Endothelial cell (in vitro differentiated cells): Measurements from ENCODE around the gene AKT3. TPM values are rescaled to one million over a fixed set of nuclear protein-coding genes. Genes with fewer than 3 reads are reported as not detected.

ENCODE experiments used
- DNase-seq: peaks from one replicate; pipeline ENCODE4 v3.0.0; 2021; ENCODE audit warnings: low spot score
- H3K27ac Mint-ChIP-seq: one replicate; pipeline ENCODE4 v1.8.0; 2021; ENCODE audit warnings: mixed read lengths, inconsistent platforms; ENCODE audit not compliant: unreplicated experiment
- H3K27me3 Mint-ChIP-seq: one replicate; pipeline ENCODE4 v1.8.0; 2021; ENCODE audit warnings: mild to moderate bottlenecking, moderate library complexity, mixed read lengths, inconsistent platforms; ENCODE audit not compliant: unreplicated experiment
- H3K36me3 Mint-ChIP-seq: one replicate; pipeline ENCODE4 v1.8.0; 2021; ENCODE audit warnings: mild to moderate bottlenecking, low read depth, mixed read lengths, inconsistent platforms; ENCODE audit not compliant: unreplicated experiment
- H3K4me1 Mint-ChIP-seq: one replicate; pipeline ENCODE4 v1.8.0; 2021; ENCODE audit warnings: mild to moderate bottlenecking, mixed read lengths, inconsistent platforms; ENCODE audit not compliant: unreplicated experiment
- H3K4me3 Mint-ChIP-seq: one replicate; pipeline ENCODE4 v1.8.0; 2021; ENCODE audit warnings: mild to moderate bottlenecking, mixed read lengths, inconsistent platforms; ENCODE audit not compliant: unreplicated experiment
- H3K9me3 Mint-ChIP-seq: one replicate; pipeline ENCODE4 v1.8.0; 2021; ENCODE audit warnings: mixed read lengths, inconsistent platforms; ENCODE audit not compliant: unreplicated experiment
- CTCF ChIP-seq: fragments of 200-600 bp; sonication (generic); IDR thresholded peaks from one replicate; pipeline ENCODE4 v1.5.0; 2021; ENCODE audit warnings: antibody characterized with exemption; ENCODE audit not compliant: unreplicated experiment
- total RNA-seq: library from RNA; stranded (reverse); fragmentation: NEBNext Ultra II Directional; extraction: Animal tissue kit (Norgen Biotek cat#: 25700); gene quantifications from one replicate; pipeline ENCODE4 v1.2.1, GENCODE V29; 2021; ENCODE audit not compliant: unreplicated experiment

Gene AKT3
- total RNA-seq, 1 donor from 2014 or later = 87.3 TPM

DNA sequence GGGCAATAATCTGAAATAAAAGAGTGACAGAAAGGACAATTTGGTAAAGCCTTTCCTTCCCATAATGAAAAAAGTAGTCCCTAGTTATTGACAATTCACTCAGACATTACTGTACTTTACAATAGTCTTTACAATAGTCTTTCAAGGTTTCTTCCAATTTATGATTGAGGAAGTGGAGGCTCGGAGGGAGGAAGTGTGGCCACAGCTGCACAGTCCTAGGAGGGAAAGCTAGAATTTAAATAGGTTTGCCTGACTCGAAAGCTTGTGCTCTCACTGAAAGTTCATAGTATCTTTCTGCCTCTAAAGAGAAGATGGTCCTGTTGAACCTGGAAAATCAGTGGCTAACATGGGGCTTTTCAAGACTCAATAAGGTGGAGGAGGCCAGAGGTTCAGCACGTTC lies 391.0 kb downstream of the AKT3 start:
- Mint-ChIP-seq H3K9me3 (no peaks in the 10 kb centered on the region), H3K27me3 (no peaks in the 10 kb centered on the region), H3K36me3 (no peaks in the 10 kb centered on the region), H3K4me1 (peaks cover 8% of the 10 kb centered on the region), H3K4me3 (no peak overlapping the region), H3K27ac (no peak overlapping the region)
- TF ChIP-seq CTCF = no peak
- DNase-seq = no peak

GRCh38 chr1:243457363-243457982 lies 392.6 kb downstream of the AKT3 start:
- Mint-ChIP-seq H3K9me3 (no peaks in the 10 kb centered on the region), H3K4me3 (no peak overlapping the region), H3K36me3 (no peaks in the 10 kb centered on the region), H3K27ac (no peak overlapping the region), H3K4me1 (peaks cover 8% of the 10 kb centered on the region), H3K27me3 (no peaks in the 10 kb centered on the region)
- no peak for DNase-seq
- no peak for TF ChIP-seq CTCF

- Mint-ChIP-seq H3K27me3 (no peaks in the 10 kb centered on the region), H3K4me1 (peaks cover 8% of the 10 kb centered on the region), H3K9me3 (no peaks in the 10 kb centered on the region), H3K36me3 (no peaks in the 10 kb centered on the region), H3K27ac (no peak overlapping the region), H3K4me3 (no peak overlapping the region)
- no peak for DNase-seq
- no peak for TF ChIP-seq CTCF
Observed at GRCh38 chr1:243455760-243456651, 394.0 kb downstream of the AKT3 start.

DNA sequence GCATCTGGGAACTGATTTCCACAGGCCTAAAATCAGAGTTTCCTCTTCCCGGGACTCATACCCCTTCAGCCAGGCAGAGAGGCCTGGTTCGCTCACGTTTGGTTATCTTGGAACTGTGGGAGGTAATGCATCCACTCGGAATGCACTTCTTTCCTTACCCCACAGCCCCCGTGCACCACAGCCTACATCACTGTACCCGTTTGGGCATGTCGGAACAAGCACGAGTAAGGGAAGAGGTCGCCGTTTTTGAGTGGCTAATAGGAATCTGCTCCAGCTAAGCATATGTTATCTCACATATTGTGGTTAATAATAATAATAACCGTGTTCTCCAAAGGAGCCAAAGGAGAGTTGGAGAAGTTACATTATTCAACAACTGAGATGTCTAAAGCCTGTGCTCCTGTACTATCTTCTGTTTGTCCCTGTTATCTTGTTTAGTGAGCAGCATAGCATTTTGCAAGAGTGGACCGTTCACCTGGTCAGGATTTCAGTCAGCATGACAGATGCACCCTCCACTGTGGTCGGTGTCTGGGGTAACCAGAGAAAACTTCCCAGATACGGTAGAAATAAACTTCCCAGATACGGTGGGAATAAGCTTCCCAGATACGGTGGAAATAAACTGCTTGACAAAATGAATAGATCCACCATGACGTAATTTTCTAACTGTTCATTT lies 395.6 kb downstream of the AKT3 start:
- TF ChIP-seq CTCF = no peak
- Mint-ChIP-seq H3K9me3 (no peaks in the 10 kb centered on the region), H3K27ac (no peak overlapping the region), H3K4me1 (peaks cover 8% of the 10 kb centered on the region), H3K4me3 (no peak overlapping the region), H3K27me3 (no peaks in the 10 kb centered on the region), H3K36me3 (no peaks in the 10 kb centered on the region)
- no peak for DNase-seq
